Measurements from ENCODE around the gene EDARADD. TPM values are rescaled to one million over a fixed set of nuclear protein-coding genes. Genes with fewer than 3 reads are reported as not detected.

The EDARADD gene
- total and polyA plus RNA-seq, 4 donors: 0.13 to 0.67 (median 0.26) TPM

DNA sequence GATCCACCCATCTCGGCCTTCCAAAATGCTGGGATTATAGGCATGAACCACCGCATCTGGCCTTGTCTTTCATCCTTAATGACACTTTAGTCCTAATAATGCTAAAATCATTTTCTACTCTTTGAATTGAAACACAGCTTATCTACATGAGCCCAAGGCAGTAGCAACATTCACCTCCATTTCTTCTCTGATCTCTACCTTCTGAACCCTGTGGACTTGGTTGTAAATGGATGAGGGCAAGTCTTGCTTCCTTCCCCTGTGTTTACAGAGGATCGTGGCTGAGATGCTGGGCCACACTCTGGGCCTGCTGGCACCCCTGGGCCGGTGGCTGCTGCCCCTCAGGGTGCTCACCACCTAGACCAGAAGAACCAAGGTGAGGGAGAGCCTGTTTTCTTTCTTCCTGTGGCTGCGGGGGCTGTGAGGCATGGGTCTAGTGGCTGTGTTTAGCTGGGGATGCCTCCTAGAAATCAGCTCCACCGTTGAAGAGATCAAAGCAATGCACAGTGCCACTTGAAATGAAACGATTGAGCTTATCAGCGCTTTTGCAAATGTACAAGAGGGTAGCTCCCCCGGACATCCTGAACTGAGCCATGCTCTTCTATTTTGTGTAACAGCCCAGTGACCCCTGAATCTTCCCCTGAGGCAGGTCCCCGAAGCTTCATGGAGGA lies 97.5 kb downstream of the EDARADD start:
- no peak overlapping the region for H3K9ac ChIP-seq (ENCODE audit: low read depth in 1 of 2, low read length in 2 of 2)
- 75% methylated on average over 10 of the region's 10 CpGs for WGBS
- DNase-seq (ENCODE audit: low spot score): no peak
- peaks cover 0 to 15% (median 10%) of the 10 kb centered on the region in 4 donors for H3K4me1 ChIP-seq (ENCODE audit: control insufficient read depth in 4 of 4, insufficient read depth in 4 of 4, low read length in 3 of 4)
- H3K9me3 ChIP-seq (ENCODE audit: control insufficient read depth in 4 of 4, low read length in 3 of 4): no peaks in the 10 kb centered on the region
- no peaks in the 10 kb centered on the region for H3K27me3 ChIP-seq (ENCODE audit: control insufficient read depth in 4 of 4, insufficient read depth in 4 of 4, low read length in 3 of 4)
- H3K36me3 ChIP-seq (ENCODE audit: control insufficient read depth in 4 of 4, insufficient read depth in 3 of 4, low read depth in 1 of 4, low read length in 3 of 4): no peaks in the 10 kb centered on the region
- H3K27ac ChIP-seq (ENCODE audit: low read depth in 1 of 2, low read length in 2 of 2): peak overlapping the region; percentile 66 to 75
- TF ChIP-seq TAF1 (conservative IDR thresholded peaks at IDR 0.05) (no peak), FOXA2 (IDR thresholded peaks at IDR 0.05) (no peak), EGR1 (IDR thresholded peaks at IDR 0.05; ENCODE audit: low read depth in 2 of 2) (no peak), YY1 (IDR thresholded peaks at IDR 0.05) (no peak), RAD21 (IDR thresholded peaks at IDR 0.05) (no peak), JUND (IDR thresholded peaks at IDR 0.05) (no peak), HNF4G (IDR thresholded peaks at IDR 0.05) (no peak)
- TF ChIP-seq, protein P1, sequence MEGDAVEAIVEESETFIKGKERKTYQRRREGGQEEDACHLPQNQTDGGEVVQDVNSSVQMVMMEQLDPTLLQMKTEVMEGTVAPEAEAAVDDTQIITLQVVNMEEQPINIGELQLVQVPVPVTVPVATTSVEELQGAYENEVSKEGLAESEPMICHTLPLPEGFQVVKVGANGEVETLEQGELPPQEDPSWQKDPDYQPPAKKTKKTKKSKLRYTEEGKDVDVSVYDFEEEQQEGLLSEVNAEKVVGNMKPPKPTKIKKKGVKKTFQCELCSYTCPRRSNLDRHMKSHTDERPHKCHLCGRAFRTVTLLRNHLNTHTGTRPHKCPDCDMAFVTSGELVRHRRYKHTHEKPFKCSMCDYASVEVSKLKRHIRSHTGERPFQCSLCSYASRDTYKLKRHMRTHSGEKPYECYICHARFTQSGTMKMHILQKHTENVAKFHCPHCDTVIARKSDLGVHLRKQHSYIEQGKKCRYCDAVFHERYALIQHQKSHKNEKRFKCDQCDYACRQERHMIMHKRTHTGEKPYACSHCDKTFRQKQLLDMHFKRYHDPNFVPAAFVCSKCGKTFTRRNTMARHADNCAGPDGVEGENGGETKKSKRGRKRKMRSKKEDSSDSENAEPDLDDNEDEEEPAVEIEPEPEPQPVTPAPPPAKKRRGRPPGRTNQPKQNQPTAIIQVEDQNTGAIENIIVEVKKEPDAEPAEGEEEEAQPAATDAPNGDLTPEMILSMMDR (IDR thresholded peaks at IDR 0.05; ENCODE audit: low read depth, low read length, missing input control): no peak
- TF ChIP-seq, protein P2, sequence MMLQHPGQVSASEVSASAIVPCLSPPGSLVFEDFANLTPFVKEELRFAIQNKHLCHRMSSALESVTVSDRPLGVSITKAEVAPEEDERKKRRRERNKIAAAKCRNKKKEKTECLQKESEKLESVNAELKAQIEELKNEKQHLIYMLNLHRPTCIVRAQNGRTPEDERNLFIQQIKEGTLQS (IDR thresholded peaks at IDR 0.05): no peak
- no peak overlapping the region for H3K4me3 ChIP-seq (ENCODE audit: low read depth in 1 of 3, low read length in 3 of 3)

DNA sequence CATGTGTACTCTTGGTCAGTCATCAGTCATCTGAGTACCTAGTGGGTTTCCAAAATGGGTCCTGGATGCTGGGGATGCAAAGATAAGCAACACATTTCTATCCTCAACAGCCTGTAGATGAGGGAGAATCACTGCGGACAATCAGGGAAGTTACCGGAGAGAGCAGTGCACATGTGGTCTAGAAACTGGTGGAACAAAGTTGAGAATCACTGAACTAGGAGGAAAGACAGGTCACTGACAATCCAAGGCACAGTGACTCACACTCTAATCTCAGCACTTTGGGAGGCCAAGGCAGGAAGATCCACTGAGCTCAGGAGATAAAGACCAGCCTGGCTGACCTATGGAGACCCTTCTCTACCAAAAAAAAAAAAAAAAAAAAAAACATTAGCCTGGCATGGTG lies 98.3 kb downstream of the EDARADD start:
- peaks cover 0 to 15% (median 10%) of the 10 kb centered on the region in 4 donors for H3K4me1 ChIP-seq (ENCODE audit: control insufficient read depth in 4 of 4, insufficient read depth in 4 of 4, low read length in 3 of 4)
- no peak overlapping the region for H3K9ac ChIP-seq (ENCODE audit: low read depth in 1 of 2, low read length in 2 of 2)
- DNase-seq (ENCODE audit: low spot score): no peak
- WGBS: 85% methylated on average over 2 of the region's 2 CpGs
- H3K27ac ChIP-seq (ENCODE audit: low read depth in 1 of 2, low read length in 2 of 2): no peak overlapping the region
- H3K27me3 ChIP-seq (ENCODE audit: control insufficient read depth in 4 of 4, insufficient read depth in 4 of 4, low read length in 3 of 4): no peaks in the 10 kb centered on the region
- H3K36me3 ChIP-seq (ENCODE audit: control insufficient read depth in 4 of 4, insufficient read depth in 3 of 4, low read depth in 1 of 4, low read length in 3 of 4): no peaks in the 10 kb centered on the region
- H3K9me3 ChIP-seq (ENCODE audit: control insufficient read depth in 4 of 4, low read length in 3 of 4): no peaks in the 10 kb centered on the region
- TF ChIP-seq NR2F2 (IDR thresholded peaks at IDR 0.05): no peak
- H3K4me3 ChIP-seq (ENCODE audit: low read depth in 1 of 3, low read length in 3 of 3): no peak overlapping the region

DNA sequence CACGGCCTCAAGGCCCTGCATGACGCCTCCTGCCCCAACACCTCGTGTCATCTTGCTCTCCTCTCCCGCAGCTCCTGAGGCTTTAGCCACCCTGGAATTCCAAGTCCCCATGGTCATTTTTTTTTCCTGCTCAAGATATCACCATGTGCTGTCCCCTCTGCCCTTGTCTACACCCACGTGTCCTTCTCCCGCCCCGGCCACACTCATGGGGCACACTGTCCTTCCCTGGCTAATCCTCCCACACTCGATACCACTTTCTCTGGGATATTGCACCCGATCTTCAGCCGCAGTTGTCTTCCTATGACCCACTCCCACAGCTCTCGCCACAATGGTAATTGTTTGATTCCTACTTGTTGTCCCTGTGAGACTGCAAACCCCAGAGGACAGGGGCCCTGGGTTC lies 100.0 kb downstream of the EDARADD start:
- no peaks in the 10 kb centered on the region for H3K27me3 ChIP-seq (ENCODE audit: control insufficient read depth in 4 of 4, insufficient read depth in 4 of 4, low read length in 3 of 4)
- no peak overlapping the region for H3K4me3 ChIP-seq (ENCODE audit: low read depth in 1 of 3, low read length in 3 of 3)
- H3K4me1 ChIP-seq (ENCODE audit: control insufficient read depth in 4 of 4, insufficient read depth in 4 of 4, low read length in 3 of 4): peaks cover 0 to 15% (median 10%) of the 10 kb centered on the region in 4 donors
- TF ChIP-seq, protein P3, sequence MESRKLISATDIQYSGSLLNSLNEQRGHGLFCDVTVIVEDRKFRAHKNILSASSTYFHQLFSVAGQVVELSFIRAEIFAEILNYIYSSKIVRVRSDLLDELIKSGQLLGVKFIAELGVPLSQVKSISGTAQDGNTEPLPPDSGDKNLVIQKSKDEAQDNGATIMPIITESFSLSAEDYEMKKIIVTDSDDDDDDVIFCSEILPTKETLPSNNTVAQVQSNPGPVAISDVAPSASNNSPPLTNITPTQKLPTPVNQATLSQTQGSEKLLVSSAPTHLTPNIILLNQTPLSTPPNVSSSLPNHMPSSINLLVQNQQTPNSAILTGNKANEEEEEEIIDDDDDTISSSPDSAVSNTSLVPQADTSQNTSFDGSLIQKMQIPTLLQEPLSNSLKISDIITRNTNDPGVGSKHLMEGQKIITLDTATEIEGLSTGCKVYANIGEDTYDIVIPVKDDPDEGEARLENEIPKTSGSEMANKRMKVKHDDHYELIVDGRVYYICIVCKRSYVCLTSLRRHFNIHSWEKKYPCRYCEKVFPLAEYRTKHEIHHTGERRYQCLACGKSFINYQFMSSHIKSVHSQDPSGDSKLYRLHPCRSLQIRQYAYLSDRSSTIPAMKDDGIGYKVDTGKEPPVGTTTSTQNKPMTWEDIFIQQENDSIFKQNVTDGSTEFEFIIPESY (IDR thresholded peaks at IDR 0.05): no peak
- TF ChIP-seq, protein P2 (IDR thresholded peaks at IDR 0.05): no peak
- no peak for TF ChIP-seq TAF1 (conservative IDR thresholded peaks at IDR 0.05)
- TF ChIP-seq YY1 (IDR thresholded peaks at IDR 0.05): no peak
- TF ChIP-seq RXRA (IDR thresholded peaks at IDR 0.05): no peak
- TF ChIP-seq FOXA2 (IDR thresholded peaks at IDR 0.05): no peak
- no peak for TF ChIP-seq HNF4A (conservative IDR thresholded peaks at IDR 0.05)
- no peak overlapping the region for H3K27ac ChIP-seq (ENCODE audit: low read depth in 1 of 2, low read length in 2 of 2)
- no peak overlapping the region for H3K9ac ChIP-seq (ENCODE audit: low read depth in 1 of 2, low read length in 2 of 2)
- no peaks in the 10 kb centered on the region for H3K9me3 ChIP-seq (ENCODE audit: control insufficient read depth in 4 of 4, low read length in 3 of 4)
- DNase-seq (ENCODE audit: low spot score): no peak
- WGBS: 98% methylated on average over 11 of the region's 11 CpGs
- no peaks in the 10 kb centered on the region for H3K36me3 ChIP-seq (ENCODE audit: control insufficient read depth in 4 of 4, insufficient read depth in 3 of 4, low read depth in 1 of 4, low read length in 3 of 4)

All from liver (tissue), 9 donors.